H7 (cell line): ENCODE data around the gene BMERB1. TPM values are rescaled to one million over a fixed set of nuclear protein-coding genes. Genes with fewer than 3 reads are reported as not detected.
"Not testable (repeated sequence)": the region's sequence is repeated elsewhere in the genome, so short reads cannot be mapped to it uniquely, and the experiment has no call there.

Experiments used
- DNase-seq: peaks from one replicate; pipeline ENCODE4 v3.0.0; 2012
- H3K27me3 ChIP-seq: 2 replicates; pipeline ENCODE4 v1.6.0; 2011; ENCODE audit warnings: mild to moderate bottlenecking, low read length; ENCODE audit not compliant: control insufficient read depth, insufficient read depth
- H3K36me3 ChIP-seq: replicated peaks from 2 replicates; pipeline ENCODE4 v1.5.1; 2011; ENCODE audit warnings: low read length; ENCODE audit not compliant: control insufficient read depth, insufficient read depth
- H3K4me3 ChIP-seq: 2 replicates; pipeline ENCODE4 v1.5.1; 2011; ENCODE audit warnings: low read depth, mild to moderate bottlenecking, control low read depth, low read length, moderate library complexity; ENCODE audit not compliant: insufficient read depth
- total RNA-seq: library from RNA; depleted of rRNA; stranded (reverse); fragments of >200 nt; shearing (Covaris generic); gene quantifications from 2 replicates; pipeline ENCODE4 v1.2.3, GENCODE V29; 2014

The BMERB1 gene
- total RNA-seq, 1 experiment from 2014 or later = 7.8 TPM

DNA sequence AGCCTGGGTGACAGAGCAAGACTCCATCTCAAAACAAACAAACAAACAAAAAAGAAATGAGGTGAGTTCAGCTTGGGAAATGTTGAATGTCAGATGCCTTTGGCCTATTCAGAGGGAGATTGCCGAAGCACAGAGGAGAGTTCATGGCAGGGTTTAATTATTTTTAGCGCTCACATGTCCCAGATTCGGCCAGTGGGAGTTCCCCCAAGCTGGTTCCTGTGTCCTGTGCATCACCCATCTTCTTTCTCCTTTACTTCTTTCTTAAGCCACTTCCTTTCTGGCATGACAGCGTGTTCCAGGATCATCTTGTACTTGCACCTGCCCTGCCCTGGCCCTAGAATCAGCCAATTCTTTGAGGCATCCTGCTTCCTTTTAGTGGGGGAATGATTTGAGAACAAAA lies 29.6 kb upstream of the BMERB1 start:
- Histone ChIP-seq H3K27me3 (no peaks in the 10 kb centered on the region), H3K4me3 (no peak overlapping the region), H3K36me3 (no peaks in the 10 kb centered on the region)
- no peak for DNase-seq

- not testable (repeated sequence) for DNase-seq, H3K27me3 ChIP-seq, H3K36me3 ChIP-seq, H3K4me3 ChIP-seq
These were observed 26.6 kb upstream of the BMERB1 start for GRCh38 chr16:15407756-15408155.

DNA sequence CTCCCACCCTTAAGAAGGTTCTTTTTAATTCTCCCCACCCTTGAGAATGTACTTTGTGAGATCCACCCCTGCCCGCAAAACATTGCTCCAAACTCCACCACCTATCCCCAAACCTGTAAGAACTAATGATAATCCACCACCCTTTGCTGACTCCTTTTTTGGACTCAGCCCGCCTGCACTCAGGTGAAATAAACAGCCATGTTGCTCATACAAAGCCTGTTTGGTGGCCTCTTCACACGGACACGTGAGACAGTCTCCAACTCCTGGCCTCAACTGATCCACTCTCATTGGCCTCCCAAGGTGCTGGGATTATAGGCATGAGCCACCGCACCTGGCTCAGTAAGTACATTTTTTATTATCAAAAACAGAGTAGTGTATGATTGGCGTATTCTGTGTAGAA lies 24.9 kb upstream of the BMERB1 start:
- not testable (repeated sequence) for H3K36me3 ChIP-seq, H3K27me3 ChIP-seq, H3K4me3 ChIP-seq, DNase-seq

GRCh38 chr16:15415511-15415985 lies 18.8 kb upstream of the BMERB1 start:
- H3K27me3 ChIP-seq = no peaks in the 10 kb centered on the region
- DNase-seq = no peak
- H3K4me3 ChIP-seq = no peak overlapping the region
- H3K36me3 ChIP-seq = no peaks in the 10 kb centered on the region

- DNase-seq = no peak
- H3K4me3 ChIP-seq = no peak overlapping the region
- no peaks in the 10 kb centered on the region for H3K36me3 ChIP-seq
- no peaks in the 10 kb centered on the region for H3K27me3 ChIP-seq
These were observed 17.2 kb upstream of the BMERB1 start for GRCh38 chr16:15417197-15417596.

- Histone ChIP-seq H3K4me3 (no peak overlapping the region), H3K36me3 (no peaks in the 10 kb centered on the region), H3K27me3 (no peaks in the 10 kb centered on the region)
- DNase-seq = no peak
These were observed 16.2 kb upstream of the BMERB1 start for GRCh38 chr16:15418206-15418605.

DNA sequence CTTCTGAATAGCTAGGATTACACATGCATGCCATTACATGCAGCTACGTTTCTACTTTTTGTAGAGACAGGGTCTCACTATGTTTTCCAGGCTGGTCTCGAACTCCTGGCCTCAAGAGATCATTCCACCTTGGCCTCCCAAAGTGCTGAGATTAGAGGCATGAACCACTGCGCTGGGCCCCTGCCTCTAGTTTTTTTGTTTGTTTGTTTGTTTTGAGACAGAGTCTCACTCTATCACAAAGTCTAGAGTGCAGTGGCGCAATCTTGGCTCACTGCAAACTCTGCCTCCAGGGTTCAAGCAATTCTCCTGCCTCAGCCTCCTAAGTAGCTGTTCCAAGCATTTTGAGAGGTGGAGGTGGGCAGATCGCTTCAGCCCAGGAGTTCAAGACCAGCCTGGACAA lies 12.7 kb upstream of the BMERB1 start:
- not testable (repeated sequence) for DNase-seq, H3K36me3 ChIP-seq, H3K27me3 ChIP-seq, H3K4me3 ChIP-seq

DNA sequence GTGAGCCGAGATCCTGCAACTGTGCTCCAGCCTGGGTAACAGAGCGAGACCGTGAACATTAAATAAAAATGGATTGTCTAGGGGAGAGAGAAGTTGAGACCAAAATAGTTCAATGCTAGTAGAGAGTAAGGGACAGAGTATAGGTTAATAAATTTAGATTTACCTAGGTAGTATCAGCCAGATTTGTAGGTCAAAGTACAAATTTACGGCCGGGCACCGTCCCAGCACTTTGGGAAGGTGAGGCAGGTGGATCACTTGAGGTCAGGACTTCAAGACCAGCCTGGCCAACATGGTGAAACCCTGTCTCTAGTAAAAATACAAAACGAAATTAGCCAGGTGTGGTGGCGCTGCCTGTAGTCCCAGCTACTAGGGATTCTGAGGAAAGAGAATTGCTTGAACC lies 12.2 kb upstream of the BMERB1 start:
- DNase-seq = no peak
- Histone ChIP-seq H3K4me3 (no peak overlapping the region), H3K27me3 (no peaks in the 10 kb centered on the region), H3K36me3 (no peaks in the 10 kb centered on the region)

- DNase-seq = no peak
- H3K27me3 ChIP-seq = no peaks in the 10 kb centered on the region
- no peak overlapping the region for H3K4me3 ChIP-seq
- H3K36me3 ChIP-seq = no peaks in the 10 kb centered on the region
These were observed 8.5 kb upstream of the BMERB1 start for GRCh38 chr16:15425861-15426260.

- Histone ChIP-seq H3K27me3 (no peaks in the 10 kb centered on the region), H3K4me3 (no peak overlapping the region), H3K36me3 (no peaks in the 10 kb centered on the region)
- no peak for DNase-seq
These were observed 7.6 kb upstream of the BMERB1 start for GRCh38 chr16:15426796-15427195.

GRCh38 chr16:15427648-15428239 lies 6.6 kb upstream of the BMERB1 start:
- no peak overlapping the region for H3K4me3 ChIP-seq
- DNase-seq = peak; percentile 62
- H3K27me3 ChIP-seq = no peaks in the 10 kb centered on the region
- H3K36me3 ChIP-seq = no peaks in the 10 kb centered on the region

DNA sequence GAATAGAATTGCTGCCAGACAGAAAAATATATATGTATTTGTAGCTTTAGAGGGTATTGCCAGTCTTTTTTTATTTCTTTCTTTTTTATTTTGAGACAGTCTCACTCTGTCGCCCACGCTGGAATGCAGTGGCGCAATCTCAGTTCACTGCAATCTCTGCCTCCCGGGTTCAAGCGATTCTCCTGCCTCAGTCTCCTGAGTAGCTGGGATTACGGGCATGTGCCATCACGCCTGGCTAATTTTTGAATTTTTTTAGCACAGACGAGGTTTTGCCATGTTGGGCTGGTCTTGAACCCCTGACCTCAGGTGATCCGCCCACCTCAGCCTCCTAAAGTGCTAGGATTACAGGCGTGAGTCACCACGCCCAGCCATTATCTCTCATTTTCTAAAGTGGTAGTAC lies 3.5 kb upstream of the BMERB1 start:
- H3K4me3 ChIP-seq, DNase-seq, H3K36me3 ChIP-seq: not testable (repeated sequence)
- peaks cover 15% of the 10 kb centered on the region for H3K27me3 ChIP-seq

- DNase-seq = no peak
- peaks cover 17% of the 10 kb centered on the region for H3K27me3 ChIP-seq
- no peaks in the 10 kb centered on the region for H3K36me3 ChIP-seq
- no peak overlapping the region; the same call in 1 of the 2 replicates for H3K4me3 ChIP-seq
These were observed 336 bp upstream of the BMERB1 start for GRCh38 chr16:15434079-15434424.

- Histone ChIP-seq H3K4me3 (peak overlapping the region; percentile 71), H3K27me3 (peaks cover 17% of the 10 kb centered on the region), H3K36me3 (no peaks in the 10 kb centered on the region)
- peak; percentile 57 for DNase-seq
These were observed 952 bp downstream of the BMERB1 start for GRCh38 chr16:15435216-15435864.

DNA sequence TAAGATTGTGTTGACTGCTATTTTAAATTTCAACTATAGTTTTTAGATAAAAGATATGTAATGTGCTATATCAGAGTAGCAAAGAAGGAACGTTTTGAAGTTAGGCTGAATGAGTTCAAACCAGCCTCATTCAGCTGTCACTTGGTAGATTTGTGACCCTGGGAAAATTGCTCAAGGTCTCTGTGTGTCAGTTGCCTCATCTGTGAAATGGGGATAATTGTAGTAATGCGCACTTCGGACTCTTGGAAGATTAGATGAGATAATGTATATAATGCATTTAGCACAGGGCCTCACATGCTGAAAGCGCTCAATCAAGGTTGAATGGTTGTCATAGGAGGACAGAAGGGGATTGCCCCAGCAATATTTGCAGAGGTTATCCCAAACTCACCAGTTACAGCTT lies 4.7 kb downstream of the BMERB1 start:
- no peaks in the 10 kb centered on the region for H3K36me3 ChIP-seq
- DNase-seq = no peak
- no peak overlapping the region for H3K4me3 ChIP-seq
- H3K27me3 ChIP-seq = peaks cover 17% of the 10 kb centered on the region
